B cell (primary cell): ENCODE data around the gene NOTCH4.

Source experiments
- EZH2 ChIP-seq: IDR thresholded peaks from 2 replicates; pipeline ENCODE4 v1.6.1; 2012; ENCODE audit warnings: borderline replicate concordance, low read depth, mild to moderate bottlenecking, moderate library complexity, low read length; ENCODE audit not compliant: insufficient read depth, poor library complexity, severe bottlenecking
- TF ChIP-seq, protein P1 (sequence below): fragments of 200-600 bp; IDR thresholded peaks from one replicate; pipeline ENCODE4 v1.8.0; 2022; ENCODE audit warnings: antibody characterized with exemption, mild to moderate bottlenecking

DNA sequence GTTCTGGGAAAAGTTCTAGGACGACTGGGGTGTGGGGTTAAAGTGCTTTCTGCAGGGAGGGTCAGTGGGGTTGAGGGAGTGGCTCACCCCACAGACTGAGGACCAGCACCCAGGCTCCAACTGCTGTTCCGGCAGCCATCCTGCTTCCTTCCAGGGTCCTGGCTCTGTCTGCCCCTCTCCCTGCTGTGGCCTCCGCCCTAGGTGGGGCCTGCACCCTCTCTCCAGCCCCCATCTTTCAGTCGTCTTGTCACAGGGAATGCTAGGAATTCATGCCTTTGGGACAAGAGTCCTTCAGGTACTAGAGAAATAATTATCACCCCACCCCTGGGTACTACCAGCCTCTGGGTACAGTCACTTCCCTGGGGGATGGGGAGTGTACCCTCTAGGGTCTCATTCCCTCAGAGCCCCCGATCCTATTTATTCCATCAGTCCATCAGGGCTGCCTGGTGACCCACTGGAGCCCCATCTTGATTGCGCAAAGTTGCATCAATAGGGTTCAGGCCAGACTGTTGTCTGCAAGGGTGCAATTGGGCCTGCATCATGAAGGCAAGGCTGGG lies 39.7 kb downstream of the NOTCH4 start, which contains the start of gene AGER:
- TF ChIP-seq, protein P1, sequence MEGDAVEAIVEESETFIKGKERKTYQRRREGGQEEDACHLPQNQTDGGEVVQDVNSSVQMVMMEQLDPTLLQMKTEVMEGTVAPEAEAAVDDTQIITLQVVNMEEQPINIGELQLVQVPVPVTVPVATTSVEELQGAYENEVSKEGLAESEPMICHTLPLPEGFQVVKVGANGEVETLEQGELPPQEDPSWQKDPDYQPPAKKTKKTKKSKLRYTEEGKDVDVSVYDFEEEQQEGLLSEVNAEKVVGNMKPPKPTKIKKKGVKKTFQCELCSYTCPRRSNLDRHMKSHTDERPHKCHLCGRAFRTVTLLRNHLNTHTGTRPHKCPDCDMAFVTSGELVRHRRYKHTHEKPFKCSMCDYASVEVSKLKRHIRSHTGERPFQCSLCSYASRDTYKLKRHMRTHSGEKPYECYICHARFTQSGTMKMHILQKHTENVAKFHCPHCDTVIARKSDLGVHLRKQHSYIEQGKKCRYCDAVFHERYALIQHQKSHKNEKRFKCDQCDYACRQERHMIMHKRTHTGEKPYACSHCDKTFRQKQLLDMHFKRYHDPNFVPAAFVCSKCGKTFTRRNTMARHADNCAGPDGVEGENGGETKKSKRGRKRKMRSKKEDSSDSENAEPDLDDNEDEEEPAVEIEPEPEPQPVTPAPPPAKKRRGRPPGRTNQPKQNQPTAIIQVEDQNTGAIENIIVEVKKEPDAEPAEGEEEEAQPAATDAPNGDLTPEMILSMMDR: no peak
- no peak for TF ChIP-seq EZH2
